ENCODE results near the gene PPA1. TPM values are rescaled to one million over a fixed set of nuclear protein-coding genes. Genes with fewer than 3 reads are reported as not detected.
"Not testable (repeated sequence)": the region's sequence is repeated elsewhere in the genome, so short reads cannot be mapped to it uniquely, and the experiment has no call there.

Gene PPA1
- total and polyA plus RNA-seq, 8 donors: 83.5 to 122 (median 102) TPM

DNA sequence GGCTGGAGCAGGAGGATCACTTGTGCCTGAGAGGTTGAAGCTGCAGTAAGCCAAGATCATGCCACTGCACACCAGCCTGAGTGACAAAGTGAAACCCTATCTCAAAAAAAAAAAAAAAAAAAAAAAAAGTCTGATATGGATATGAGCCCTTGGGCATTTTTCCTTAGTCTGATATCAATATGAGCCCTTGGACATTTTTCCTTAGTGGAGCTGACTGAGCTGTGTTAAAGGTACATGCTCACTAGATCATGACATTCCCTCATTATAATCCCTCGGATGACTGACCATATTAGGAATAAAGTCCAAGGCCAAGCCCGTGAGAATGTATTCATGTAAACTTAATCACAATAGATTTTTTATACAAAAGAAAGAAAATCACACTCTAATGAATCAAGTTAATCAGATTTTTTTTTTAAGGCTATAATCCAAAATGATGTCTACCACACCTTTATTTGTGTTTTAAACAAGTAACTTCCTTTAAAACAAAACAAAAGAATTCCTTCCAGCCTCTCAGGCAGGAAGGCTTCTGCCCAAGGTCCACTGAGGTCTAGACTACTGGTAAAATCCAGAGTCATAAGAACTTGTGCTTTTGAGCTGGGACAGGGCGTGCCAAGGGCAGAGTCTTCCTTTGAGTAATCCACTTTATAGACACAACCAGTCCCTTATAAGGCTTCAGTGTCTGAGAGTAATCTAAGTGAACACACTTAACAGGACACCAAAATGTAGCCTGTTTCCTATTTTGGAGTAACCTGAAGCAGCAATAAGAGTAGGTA, 5.5 kb downstream of the PPA1 start:
- H3K9me3 ChIP-seq: no peaks in the 10 kb centered on the region
- H3K36me3 ChIP-seq: peaks cover 0 to 16% (median 0%) of the 10 kb centered on the region in 3 donors
- no peak for DNase-seq
- H3K4me3 ChIP-seq: no peak overlapping the region
- peak; percentile 34 for FAIRE-seq
- H3K27me3 ChIP-seq: no peaks in the 10 kb centered on the region
- peaks cover 4 to 38% (median 24%) of the 10 kb centered on the region in 3 donors for H3K4me1 ChIP-seq
- 34 to 37% methylated on average over 3 of the region's 3 CpGs for WGBS, 2 donors
- intact Hi-C loops (cut with DNase I): loop anchor here in 1 of 3 donors (10.0 kb wide), 1 partner anchor 137 kb away; no protein-coding TSS in a partner anchor
- ATAC-seq: peak; percentile 17 to 55 (median 36)
- peak overlapping the region in 2 of 4 donors; percentile 8 to 37 for H3K27ac ChIP-seq
- no peak for TF ChIP-seq CTCF (IDR thresholded peaks at IDR 0.05)

DNA sequence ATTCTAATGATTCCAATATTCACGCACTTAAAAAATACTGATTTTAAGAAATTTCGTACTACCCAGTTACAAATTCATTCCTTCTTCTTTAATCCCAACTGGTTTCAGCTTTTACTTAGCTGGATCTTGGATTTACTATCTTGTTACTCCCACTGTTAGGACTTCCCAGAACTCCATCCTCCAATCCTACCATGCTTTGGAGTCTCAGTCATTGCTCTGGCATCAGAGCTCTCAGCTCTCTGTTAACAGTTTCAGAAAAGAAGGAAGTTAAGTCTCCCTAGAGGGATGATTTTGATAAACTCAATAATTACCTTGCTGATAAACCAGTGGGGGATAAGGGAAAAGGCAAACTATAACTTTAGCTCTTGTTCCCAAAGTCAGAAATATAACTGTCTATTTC, 9.5 kb downstream of the PPA1 start:
- FAIRE-seq (no peak), ATAC-seq (no peak), DNase-seq (no peak)
- Histone ChIP-seq H3K27me3 (no peaks in the 10 kb centered on the region), H3K36me3 (peaks cover 0 to 2% (median 0%) of the 10 kb centered on the region in 3 donors), H3K9me3 (no peaks in the 10 kb centered on the region), H3K27ac (no peak overlapping the region), H3K4me1 (peaks cover 0 to 31% (median 27%) of the 10 kb centered on the region in 3 donors), H3K4me3 (no peak overlapping the region)
- 94% methylated on average over 2 of the region's 2 CpGs for WGBS, 2 donors
- no peak for TF ChIP-seq CTCF (IDR thresholded peaks at IDR 0.05)
- intact Hi-C loops (cut with DNase I): loop anchor here in 2 of 3 donors (5.0 to 10.0 kb wide), 2 partner anchors 139 to 141 kb away; no protein-coding TSS in a partner anchor

DNA sequence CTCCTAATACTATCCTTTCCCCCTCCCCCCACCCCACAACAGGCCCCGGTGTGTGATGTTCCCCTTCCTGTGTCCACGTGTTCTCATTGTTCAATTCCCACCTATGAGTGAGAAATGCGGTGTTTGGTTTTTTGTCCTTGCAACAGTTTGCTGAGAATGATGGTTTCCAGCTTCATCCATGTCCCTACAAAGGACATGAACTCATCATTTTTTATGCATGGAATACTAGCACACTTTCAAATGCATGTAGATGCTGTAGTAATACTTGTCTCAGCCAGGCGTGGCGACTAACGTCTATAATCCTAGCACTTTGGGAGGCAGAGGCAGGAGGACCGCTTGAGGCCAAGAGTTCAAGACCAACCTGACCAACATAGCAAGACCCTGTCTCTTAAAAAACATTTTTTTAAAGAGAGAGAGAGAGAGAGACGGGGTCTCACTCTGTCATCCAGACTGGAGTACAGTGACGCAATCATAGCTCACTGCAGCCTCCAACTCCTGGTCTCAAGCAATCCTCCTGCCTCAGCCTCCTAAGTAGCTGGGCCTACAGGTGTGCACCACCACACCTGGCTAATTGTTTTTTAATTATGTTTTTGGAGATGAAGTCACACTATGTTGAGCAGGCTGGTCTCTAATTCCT, 10.3 kb downstream of the PPA1 start:
- not testable (repeated sequence) for H3K27me3 ChIP-seq, DNase-seq, H3K9me3 ChIP-seq, H3K36me3 ChIP-seq, FAIRE-seq, H3K4me3 ChIP-seq, ATAC-seq
- H3K4me1 ChIP-seq: peaks cover 0 to 26% (median 23%) of the 10 kb centered on the region in 3 donors
- intact Hi-C loops (cut with DNase I): loop anchor here in 2 of 3 donors (5.0 to 10.0 kb wide), 2 partner anchors 139 to 142 kb away; no protein-coding TSS in a partner anchor
- WGBS, 2 donors: 76 to 80% methylated on average over 9 of the region's 9 CpGs
- H3K27ac ChIP-seq: peak overlapping the region in 2 of 4 donors; percentile 42 to 50

GRCh38 chr10:70222340-70222794, 10.9 kb downstream of the PPA1 start:
- Histone ChIP-seq H3K4me3 (no peak overlapping the region), H3K4me1 (peaks cover 0 to 23% (median 17%) of the 10 kb centered on the region in 3 donors), H3K36me3 (peaks cover 0 to 4% (median 4%) of the 10 kb centered on the region in 3 donors), H3K9me3 (no peaks in the 10 kb centered on the region), H3K27ac (peak overlapping the region in 2 of 4 donors; percentile 42 to 50), H3K27me3 (no peaks in the 10 kb centered on the region)
- no peak for FAIRE-seq
- peak in 2 of 6 donors; percentile 25 to 45 for DNase-seq
- peak; percentile 63 to 87 (median 70) for ATAC-seq
- intact Hi-C loops (cut with DNase I): loop anchor here in 2 of 3 donors (5.0 to 10.0 kb wide), 2 partner anchors 140 to 142 kb away; no protein-coding TSS in a partner anchor
- WGBS, 2 donors: 22 to 37% methylated on average over 3 of the region's 3 CpGs
- TF ChIP-seq CTCF (IDR thresholded peaks at IDR 0.05): no peak

DNA sequence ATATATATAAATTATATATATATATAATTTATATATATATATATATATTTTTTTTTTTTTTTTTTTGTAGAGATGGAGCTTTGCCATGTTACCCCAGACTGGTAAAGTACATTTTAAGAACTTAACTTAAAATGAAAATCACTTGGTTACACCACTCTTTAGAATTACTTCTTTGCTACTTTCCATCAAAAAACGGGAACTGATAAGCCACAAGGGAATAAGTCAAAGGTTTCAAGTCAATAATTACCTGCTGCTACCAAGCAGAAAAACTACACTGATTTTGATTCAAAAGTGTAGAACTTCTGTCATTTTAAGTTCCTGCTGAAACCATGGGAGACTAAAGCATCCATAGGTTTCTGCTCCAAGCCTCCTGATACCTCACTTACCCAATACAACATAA, 12.2 kb downstream of the PPA1 start:
- peak overlapping the region in 1 of 4 donors; percentile 42 for H3K27ac ChIP-seq
- no peak for FAIRE-seq

More for the DNA sequence above, 12.2 kb downstream of the PPA1 start:
- peak in 1 of 4 donors; percentile 8 for ATAC-seq
- Histone ChIP-seq H3K4me3 (no peak overlapping the region), H3K27me3 (no peaks in the 10 kb centered on the region), H3K4me1 (peaks cover 0 to 14% (median 13%) of the 10 kb centered on the region in 3 donors), H3K36me3 (peaks cover 0 to 9% (median 4%) of the 10 kb centered on the region in 3 donors), H3K9me3 (no peaks in the 10 kb centered on the region)
- no peak for TF ChIP-seq CTCF (IDR thresholded peaks at IDR 0.05)
- intact Hi-C loops (cut with DNase I): loop anchor here in 2 of 3 donors (5.0 to 10.0 kb wide), 2 partner anchors 141 to 144 kb away; no protein-coding TSS in a partner anchor
- DNase-seq: no peak
- WGBS, 2 donors: 3 to 4% methylated on average over 1 of the region's 1 CpG

Data from pancreas (tissue), 10 donors.